Thyroid gland (tissue), 4 donors: ENCODE measurements around the gene SWT1.
A peak's percentile ranks its signal among the peaks of the same experiment; 100 is the strongest.

Source experiments
- CTCF ChIP-seq, 6 experiments: fragments of 200-600 bp in 3 of 6; fragments of 450-650 bp in 3 of 6; sonication (generic) in 3 of 6; IDR thresholded peaks; one replicate each; pipeline ENCODE4 v1.5.1; 2016 to 2019; ENCODE audit warnings: antibody characterized with exemption in 6 of 6, mild to moderate bottlenecking in 2 of 6, inconsistent platforms in 1 of 6, moderate library complexity in 1 of 6
- POLR2A ChIP-seq, 2 donors: fragments of 450-650 bp; IDR thresholded peaks; one replicate each; pipeline ENCODE4 v1.6.1; 2017; ENCODE audit warnings: antibody characterized with exemption in 2 of 2, mild to moderate bottlenecking in 2 of 2, moderate library complexity in 1 of 2

- peak in 2 of 6 experiments; percentile 12 to 27 for TF ChIP-seq CTCF (IDR thresholded peaks at IDR 0.05)
- no peak for TF ChIP-seq POLR2A (IDR thresholded peaks at IDR 0.05)
Measured at GRCh38 chr1:185317886-185318310, 160.9 kb downstream of the SWT1 start.
